HEK293 (cell line): ENCODE measurements around the gene USP17L27.
A peak's percentile ranks its signal among the peaks of the same experiment; 100 is the strongest.
"Not testable (repeated sequence)": the region's sequence is repeated elsewhere in the genome, so short reads cannot be mapped to it uniquely, and the experiment has no call there.

ENCODE experiments used
- CTCF ChIA-PET: fragments of 350-600 bp; formaldehyde crosslinking; extraction: SDS; loops from one replicate; lab custom pipeline; 2021; ENCODE audit warnings: antibody characterized with exemption; lab: Yijun Ruan, JAX
- POLR2A ChIA-PET: fragments of 300-600 bp; formaldehyde crosslinking; extraction: SDS; loops from one replicate; lab custom pipeline; 2020; ENCODE audit warnings: antibody characterized with exemption, inconsistent platforms; lab: Yijun Ruan, JAX
- H3K27ac ChIP-seq: fragments of 200-500 bp; sonication (Bioruptor generic); 2 replicates; pipeline ENCODE4 v1.5.1; 2014; ENCODE audit warnings: low read depth, low read length, control low read depth, inconsistent platforms; ENCODE audit errors: extremely low read depth
- H3K36me3 ChIP-seq, 2 experiments: fragments of 200-500 bp in 1 of 2; sonication (Bioruptor generic) in 1 of 2; 1 replicate in 1 of 2; 2 replicates in 1 of 2; pipeline ENCODE4 v1.5.1; 2014 to 2017; ENCODE audit warnings: inconsistent platforms in 2 of 2, low read length in 2 of 2; ENCODE audit not compliant: control insufficient read depth in 2 of 2, insufficient read depth in 1 of 2
- H3K4me1 ChIP-seq: fragments of 200-500 bp; sonication (Bioruptor generic); 2 replicates; pipeline ENCODE4 v1.5.1; 2014; ENCODE audit warnings: mild to moderate bottlenecking, low read length, inconsistent platforms; ENCODE audit not compliant: control insufficient read depth, insufficient read depth
- H3K4me3 ChIP-seq: 2 replicates; pipeline ENCODE4 v1.5.1; 2011; ENCODE audit warnings: low read depth, mild to moderate bottlenecking, control low read depth, low read length, moderate library complexity
- H3K9me3 ChIP-seq: fragments of 200-500 bp; sonication (Bioruptor generic); 2 replicates; pipeline ENCODE4 v1.5.1; 2014; ENCODE audit warnings: low read depth, low read length, inconsistent platforms; ENCODE audit not compliant: control insufficient read depth, insufficient read depth
- REPIN1 ChIP-seq: fragments of 450-650 bp; formaldehyde crosslinking; IDR thresholded peaks from 2 replicates; pipeline ENCODE4 v1.5.1; 2017; ENCODE audit warnings: missing biosample characterization, missing genetic modification characterization, low read depth
- SCRT2 ChIP-seq: fragments of 450-650 bp; formaldehyde crosslinking; IDR thresholded peaks from 2 replicates; pipeline ENCODE4 v1.5.1; 2016; ENCODE audit warnings: missing biosample characterization, missing genetic modification characterization
- ZNF114 ChIP-seq: fragments of 450-650 bp; formaldehyde crosslinking; IDR thresholded peaks from 2 replicates; pipeline ENCODE4 v1.5.0; 2017; ENCODE audit warnings: missing biosample characterization, missing genetic modification characterization
- ZNF138 ChIP-seq: fragments of 450-650 bp; formaldehyde crosslinking; IDR thresholded peaks from 2 replicates; pipeline ENCODE4 v1.5.1; 2016; ENCODE audit warnings: missing biosample characterization, missing genetic modification characterization, borderline replicate concordance
- ZNF16 ChIP-seq: fragments of 450-650 bp; formaldehyde crosslinking; IDR thresholded peaks from 2 replicates; pipeline ENCODE4 v1.5.1; 2016; ENCODE audit warnings: low read depth, missing biosample characterization, missing genetic modification characterization
- ZNF266 ChIP-seq: fragments of 450-650 bp; formaldehyde crosslinking; IDR thresholded peaks from 2 replicates; pipeline ENCODE4 v1.5.1; 2016; ENCODE audit warnings: missing biosample characterization, missing genetic modification characterization, low read depth
- ZNF335 ChIP-seq: fragments of 450-650 bp; formaldehyde crosslinking; conservative IDR thresholded peaks from 2 replicates; pipeline ENCODE4 v1.5.1; 2016; ENCODE audit warnings: missing biosample characterization, missing genetic modification characterization
- ZNF341 ChIP-seq: fragments of 450-650 bp; formaldehyde crosslinking; IDR thresholded peaks from 2 replicates; pipeline ENCODE4; 2016; ENCODE audit warnings: low read depth, missing biosample characterization, missing genetic modification characterization
- ZNF366 ChIP-seq: fragments of 450-650 bp; formaldehyde crosslinking; conservative IDR thresholded peaks from 2 replicates; pipeline ENCODE4 v1.5.1; 2016; ENCODE audit warnings: missing biosample characterization, missing genetic modification characterization
- ZNF600 ChIP-seq: fragments of 450-650 bp; formaldehyde crosslinking; IDR thresholded peaks from 2 replicates; pipeline ENCODE4 v1.5.1; 2016; ENCODE audit warnings: missing biosample characterization, missing genetic modification characterization
- ZNF626 ChIP-seq: fragments of 450-650 bp; sonication (Bioruptor Pico); formaldehyde crosslinking; IDR thresholded peaks from 2 replicates; pipeline ENCODE4 v1.5.1; 2018; ENCODE audit warnings: missing biosample characterization, missing genetic modification characterization, inconsistent platforms
- ZNF629 ChIP-seq: fragments of 450-650 bp; formaldehyde crosslinking; IDR thresholded peaks from 2 replicates; pipeline ENCODE4 v1.5.1; 2017; ENCODE audit warnings: missing biosample characterization, missing genetic modification characterization
- ZNF654 ChIP-seq: fragments of 450-650 bp; formaldehyde crosslinking; IDR thresholded peaks from 2 replicates; pipeline ENCODE4 v1.5.1; 2016; ENCODE audit warnings: low read depth, missing biosample characterization, missing genetic modification characterization
- ZNF707 ChIP-seq: fragments of 450-650 bp; formaldehyde crosslinking; IDR thresholded peaks from 2 replicates; pipeline ENCODE4 v1.5.1; 2016; ENCODE audit warnings: missing biosample characterization, missing genetic modification characterization
- ZNF777 ChIP-seq: fragments of 450-650 bp; formaldehyde crosslinking; IDR thresholded peaks from 2 replicates; pipeline ENCODE4 v1.5.1; 2017; ENCODE audit warnings: missing biosample characterization, missing genetic modification characterization, borderline replicate concordance
- TF ChIP-seq, protein P1 (sequence below): fragments of 450-650 bp; formaldehyde crosslinking; IDR thresholded peaks from 2 replicates; pipeline ENCODE4 v1.5.1; 2016; ENCODE audit warnings: missing biosample characterization, missing genetic modification characterization
- TF ChIP-seq, protein P2 (sequence below): fragments of 450-650 bp; formaldehyde crosslinking; conservative IDR thresholded peaks from 2 replicates; pipeline ENCODE4 v1.5.1; 2016; ENCODE audit warnings: low read depth, missing biosample characterization, missing genetic modification characterization

Gene USP17L27

DNA sequence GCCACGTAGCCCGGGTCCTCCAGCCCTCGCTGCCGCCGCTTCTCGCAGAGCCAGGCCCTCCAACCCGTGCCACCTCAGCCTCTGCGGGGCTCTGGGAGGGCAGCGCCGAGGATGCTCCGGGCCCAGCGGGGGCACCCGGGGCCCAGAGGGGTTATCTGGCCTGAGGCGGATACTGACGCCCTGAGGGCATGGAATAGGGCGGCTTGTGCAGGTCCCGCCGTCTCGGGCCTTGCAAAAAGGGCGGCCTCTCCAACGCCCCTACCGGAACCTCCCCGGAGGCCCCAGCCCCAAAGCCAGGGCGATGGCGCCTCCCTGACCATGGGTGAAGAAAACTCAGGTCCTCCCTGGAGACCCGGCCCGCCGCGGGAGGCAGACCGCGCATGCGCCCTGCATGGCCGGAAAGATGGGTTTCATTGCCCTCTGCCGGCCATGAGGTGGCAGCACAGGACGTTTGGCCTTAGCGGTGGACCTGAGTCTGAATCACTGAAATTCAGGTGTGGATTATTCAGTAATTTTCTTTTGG, 37.1 kb downstream of the USP17L27 start:
- H3K4me1 ChIP-seq, POLR2A ChIA-PET, CTCF ChIA-PET, H3K36me3 ChIP-seq, H3K27ac ChIP-seq, H3K9me3 ChIP-seq: not testable (repeated sequence)
- peak; percentile 39 for TF ChIP-seq ZNF654 (tag by site-specific recombination)
- H3K4me3 ChIP-seq = peak overlapping the region; percentile 38

DNA sequence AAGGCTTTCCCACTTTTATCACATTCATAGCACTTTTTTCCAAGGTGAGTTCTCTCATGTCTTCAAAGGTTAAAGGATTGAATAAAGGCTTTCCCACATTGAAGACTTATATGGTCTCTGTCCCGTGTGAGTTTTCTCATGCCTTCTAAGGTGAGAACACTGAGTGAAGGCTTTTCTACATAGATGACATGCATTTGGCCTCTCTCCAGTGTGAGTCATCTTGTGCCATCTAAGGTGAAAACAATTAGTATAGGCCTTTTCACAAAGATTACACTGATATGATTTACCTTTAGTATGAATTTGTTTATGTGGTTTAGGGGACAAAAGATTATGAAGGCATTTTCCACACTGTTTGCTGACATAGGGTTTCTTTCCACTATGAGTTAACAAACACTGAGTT, 40.2 kb downstream of the USP17L27 start:
- H3K4me1 ChIP-seq = no peaks in the 10 kb centered on the region
- ChIA-PET CTCF (no interaction called here), POLR2A (no interaction called here)
- H3K4me3 ChIP-seq = no peak overlapping the region
- H3K36me3 ChIP-seq = no peaks in the 10 kb centered on the region
- no peak overlapping the region for H3K27ac ChIP-seq
- H3K9me3 ChIP-seq = no peaks in the 10 kb centered on the region
- TF ChIP-seq ZNF366 (tag by site-specific recombination) = no peak
- TF ChIP-seq, protein P1, sequence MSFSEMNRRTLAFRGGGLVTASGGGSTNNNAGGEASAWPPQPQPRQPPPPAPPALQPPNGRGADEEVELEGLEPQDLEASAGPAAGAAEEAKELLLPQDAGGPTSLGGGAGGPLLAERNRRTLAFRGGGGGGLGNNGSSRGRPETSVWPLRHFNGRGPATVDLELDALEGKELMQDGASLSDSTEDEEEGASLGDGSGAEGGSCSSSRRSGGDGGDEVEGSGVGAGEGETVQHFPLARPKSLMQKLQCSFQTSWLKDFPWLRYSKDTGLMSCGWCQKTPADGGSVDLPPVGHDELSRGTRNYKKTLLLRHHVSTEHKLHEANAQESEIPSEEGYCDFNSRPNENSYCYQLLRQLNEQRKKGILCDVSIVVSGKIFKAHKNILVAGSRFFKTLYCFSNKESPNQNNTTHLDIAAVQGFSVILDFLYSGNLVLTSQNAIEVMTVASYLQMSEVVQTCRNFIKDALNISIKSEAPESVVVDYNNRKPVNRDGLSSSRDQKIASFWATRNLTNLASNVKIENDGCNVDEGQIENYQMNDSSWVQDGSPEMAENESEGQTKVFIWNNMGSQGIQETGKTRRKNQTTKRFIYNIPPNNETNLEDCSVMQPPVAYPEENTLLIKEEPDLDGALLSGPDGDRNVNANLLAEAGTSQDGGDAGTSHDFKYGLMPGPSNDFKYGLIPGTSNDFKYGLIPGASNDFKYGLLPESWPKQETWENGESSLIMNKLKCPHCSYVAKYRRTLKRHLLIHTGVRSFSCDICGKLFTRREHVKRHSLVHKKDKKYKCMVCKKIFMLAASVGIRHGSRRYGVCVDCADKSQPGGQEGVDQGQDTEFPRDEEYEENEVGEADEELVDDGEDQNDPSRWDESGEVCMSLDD = no peak
- no peak for TF ChIP-seq ZNF16 (tag by site-specific recombination)
- no peak for TF ChIP-seq ZNF341 (tag by site-specific recombination)
- TF ChIP-seq ZNF600 (tag by site-specific recombination) = no peak
- no peak for TF ChIP-seq ZNF629 (tag by site-specific recombination)
- no peak for TF ChIP-seq SCRT2 (tag by site-specific recombination)
- TF ChIP-seq REPIN1 (tag by site-specific recombination) = no peak
- TF ChIP-seq, protein P2, sequence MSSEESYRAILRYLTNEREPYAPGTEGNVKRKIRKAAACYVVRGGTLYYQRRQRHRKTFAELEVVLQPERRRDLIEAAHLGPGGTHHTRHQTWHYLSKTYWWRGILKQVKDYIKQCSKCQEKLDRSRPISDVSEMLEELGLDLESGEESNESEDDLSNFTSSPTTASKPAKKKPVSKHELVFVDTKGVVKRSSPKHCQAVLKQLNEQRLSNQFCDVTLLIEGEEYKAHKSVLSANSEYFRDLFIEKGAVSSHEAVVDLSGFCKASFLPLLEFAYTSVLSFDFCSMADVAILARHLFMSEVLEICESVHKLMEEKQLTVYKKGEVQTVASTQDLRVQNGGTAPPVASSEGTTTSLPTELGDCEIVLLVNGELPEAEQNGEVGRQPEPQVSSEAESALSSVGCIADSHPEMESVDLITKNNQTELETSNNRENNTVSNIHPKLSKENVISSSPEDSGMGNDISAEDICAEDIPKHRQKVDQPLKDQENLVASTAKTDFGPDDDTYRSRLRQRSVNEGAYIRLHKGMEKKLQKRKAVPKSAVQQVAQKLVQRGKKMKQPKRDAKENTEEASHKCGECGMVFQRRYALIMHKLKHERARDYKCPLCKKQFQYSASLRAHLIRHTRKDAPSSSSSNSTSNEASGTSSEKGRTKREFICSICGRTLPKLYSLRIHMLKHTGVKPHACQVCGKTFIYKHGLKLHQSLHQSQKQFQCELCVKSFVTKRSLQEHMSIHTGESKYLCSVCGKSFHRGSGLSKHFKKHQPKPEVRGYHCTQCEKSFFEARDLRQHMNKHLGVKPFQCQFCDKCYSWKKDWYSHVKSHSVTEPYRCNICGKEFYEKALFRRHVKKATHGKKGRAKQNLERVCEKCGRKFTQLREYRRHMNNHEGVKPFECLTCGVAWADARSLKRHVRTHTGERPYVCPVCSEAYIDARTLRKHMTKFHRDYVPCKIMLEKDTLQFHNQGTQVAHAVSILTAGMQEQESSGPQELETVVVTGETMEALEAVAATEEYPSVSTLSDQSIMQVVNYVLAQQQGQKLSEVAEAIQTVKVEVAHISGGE (tag by site-specific recombination) = no peak
- no peak for TF ChIP-seq ZNF114 (tag by site-specific recombination)
- no peak for TF ChIP-seq ZNF777 (tag by site-specific recombination)
- TF ChIP-seq ZNF335 (tag by site-specific recombination) = no peak
- no peak for TF ChIP-seq ZNF138 (tag by site-specific recombination)
- TF ChIP-seq ZNF707 (tag by site-specific recombination) = no peak
- TF ChIP-seq ZNF266 (tag by site-specific recombination) = no peak
- no peak for TF ChIP-seq ZNF626 (tag by site-specific recombination)
- TF ChIP-seq ZNF654 (tag by site-specific recombination) = no peak

DNA sequence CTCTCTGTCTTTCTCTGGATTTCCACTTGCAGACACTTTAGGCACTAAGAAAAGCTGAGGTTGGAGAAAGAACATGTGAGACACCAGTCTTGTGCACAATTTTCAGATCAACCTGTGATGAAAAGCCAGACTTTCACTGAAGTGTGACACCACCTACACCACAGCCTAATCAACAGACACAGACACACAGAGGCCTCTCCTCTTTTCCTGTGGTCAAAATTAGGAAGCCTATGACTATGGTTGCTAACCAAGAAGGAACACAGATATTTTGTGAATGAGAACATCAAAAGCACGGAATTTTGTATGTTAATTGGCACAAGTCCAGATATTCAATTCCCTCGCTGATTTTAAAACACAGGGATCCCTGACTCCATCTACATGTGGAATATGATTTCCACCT, 45.1 kb downstream of the USP17L27 start:
- H3K36me3 ChIP-seq, H3K4me3 ChIP-seq, H3K9me3 ChIP-seq, H3K27ac ChIP-seq, POLR2A ChIA-PET, H3K4me1 ChIP-seq, CTCF ChIA-PET: not testable (repeated sequence)
